HL-60 (cell line): ENCODE results near the gene WASHC4.

Source experiments
- DNase-seq, 2 experiments: peaks; one replicate each; pipeline ENCODE4 v3.0.0-alpha.2; 2010 to 2020; ENCODE audit warnings: low read depth in 1 of 2, low spot score in 1 of 2
- H3K27ac ChIP-seq: fragments of 250-450 bp; sonication (Bioruptor Pico); replicated peaks from 2 replicates; pipeline ENCODE4 v1.5.1; 2020; ENCODE audit warnings: mild to moderate bottlenecking, moderate library complexity
- H3K27me3 ChIP-seq: fragments of 250-450 bp; sonication (Bioruptor Pico); 2 replicates; pipeline ENCODE4 v1.5.1; 2021; ENCODE audit warnings: mild to moderate bottlenecking, moderate library complexity; ENCODE audit not compliant: insufficient read depth, poor library complexity, severe bottlenecking
- H3K4me3 ChIP-seq: replicated peaks from 2 replicates; pipeline ENCODE4 v1.5.1; 2011; ENCODE audit warnings: mild to moderate bottlenecking, control low read depth, low read length; ENCODE audit not compliant: insufficient read depth
- GABPA ChIP-seq: IDR thresholded peaks from 2 replicates; pipeline ENCODE4 v1.6.1; 2012; ENCODE audit warnings: low read depth
- POLR2AphosphoS5 ChIP-seq: IDR thresholded peaks from 2 replicates; pipeline ENCODE4 v1.6.1; 2012; ENCODE audit warnings: low read depth
- SPI1 ChIP-seq: IDR thresholded peaks from 2 replicates; pipeline ENCODE4 v1.6.1; 2012; ENCODE audit warnings: low read depth, mild to moderate bottlenecking, borderline replicate concordance
- TF ChIP-seq, protein P1 (sequence below): IDR thresholded peaks from 2 replicates; pipeline ENCODE4 v1.6.1; 2012; ENCODE audit warnings: low read depth; ENCODE audit not compliant: insufficient replicate concordance
- TF ChIP-seq, protein P2 (sequence below): IDR thresholded peaks from one replicate; pipeline ENCODE4 v1.5.1; 2011; ENCODE audit warnings: low read length, control low read depth, inconsistent platforms; ENCODE audit not compliant: insufficient read depth

WASHC4 gene

DNA sequence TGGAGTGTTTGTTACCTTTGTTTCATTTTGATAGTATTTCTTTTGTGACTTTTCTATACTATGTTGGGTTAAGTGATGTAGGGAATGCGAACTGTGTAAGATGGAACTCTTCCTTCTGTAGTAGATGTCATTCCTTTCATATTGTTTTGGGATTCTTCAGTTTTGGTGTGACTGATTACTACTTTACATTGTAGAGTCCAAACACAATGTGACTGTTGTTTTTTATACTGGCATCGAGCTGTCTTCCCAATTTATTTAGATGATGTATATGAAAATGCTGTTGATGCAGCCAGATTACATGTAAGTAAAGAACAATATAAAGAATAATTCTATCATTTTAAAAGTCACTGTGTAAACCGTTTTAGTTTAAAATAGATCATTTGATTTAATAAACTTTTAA, 34.7 kb downstream of the WASHC4 start:
- H3K27me3 ChIP-seq, result no peaks in the 10 kb centered on the region
- TF ChIP-seq, protein P1, sequence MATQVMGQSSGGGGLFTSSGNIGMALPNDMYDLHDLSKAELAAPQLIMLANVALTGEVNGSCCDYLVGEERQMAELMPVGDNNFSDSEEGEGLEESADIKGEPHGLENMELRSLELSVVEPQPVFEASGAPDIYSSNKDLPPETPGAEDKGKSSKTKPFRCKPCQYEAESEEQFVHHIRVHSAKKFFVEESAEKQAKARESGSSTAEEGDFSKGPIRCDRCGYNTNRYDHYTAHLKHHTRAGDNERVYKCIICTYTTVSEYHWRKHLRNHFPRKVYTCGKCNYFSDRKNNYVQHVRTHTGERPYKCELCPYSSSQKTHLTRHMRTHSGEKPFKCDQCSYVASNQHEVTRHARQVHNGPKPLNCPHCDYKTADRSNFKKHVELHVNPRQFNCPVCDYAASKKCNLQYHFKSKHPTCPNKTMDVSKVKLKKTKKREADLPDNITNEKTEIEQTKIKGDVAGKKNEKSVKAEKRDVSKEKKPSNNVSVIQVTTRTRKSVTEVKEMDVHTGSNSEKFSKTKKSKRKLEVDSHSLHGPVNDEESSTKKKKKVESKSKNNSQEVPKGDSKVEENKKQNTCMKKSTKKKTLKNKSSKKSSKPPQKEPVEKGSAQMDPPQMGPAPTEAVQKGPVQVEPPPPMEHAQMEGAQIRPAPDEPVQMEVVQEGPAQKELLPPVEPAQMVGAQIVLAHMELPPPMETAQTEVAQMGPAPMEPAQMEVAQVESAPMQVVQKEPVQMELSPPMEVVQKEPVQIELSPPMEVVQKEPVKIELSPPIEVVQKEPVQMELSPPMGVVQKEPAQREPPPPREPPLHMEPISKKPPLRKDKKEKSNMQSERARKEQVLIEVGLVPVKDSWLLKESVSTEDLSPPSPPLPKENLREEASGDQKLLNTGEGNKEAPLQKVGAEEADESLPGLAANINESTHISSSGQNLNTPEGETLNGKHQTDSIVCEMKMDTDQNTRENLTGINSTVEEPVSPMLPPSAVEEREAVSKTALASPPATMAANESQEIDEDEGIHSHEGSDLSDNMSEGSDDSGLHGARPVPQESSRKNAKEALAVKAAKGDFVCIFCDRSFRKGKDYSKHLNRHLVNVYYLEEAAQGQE, result no peak
- TF ChIP-seq POLR2AphosphoS5 (no peak), SPI1 (no peak), GABPA (no peak)
- TF ChIP-seq, protein P2, sequence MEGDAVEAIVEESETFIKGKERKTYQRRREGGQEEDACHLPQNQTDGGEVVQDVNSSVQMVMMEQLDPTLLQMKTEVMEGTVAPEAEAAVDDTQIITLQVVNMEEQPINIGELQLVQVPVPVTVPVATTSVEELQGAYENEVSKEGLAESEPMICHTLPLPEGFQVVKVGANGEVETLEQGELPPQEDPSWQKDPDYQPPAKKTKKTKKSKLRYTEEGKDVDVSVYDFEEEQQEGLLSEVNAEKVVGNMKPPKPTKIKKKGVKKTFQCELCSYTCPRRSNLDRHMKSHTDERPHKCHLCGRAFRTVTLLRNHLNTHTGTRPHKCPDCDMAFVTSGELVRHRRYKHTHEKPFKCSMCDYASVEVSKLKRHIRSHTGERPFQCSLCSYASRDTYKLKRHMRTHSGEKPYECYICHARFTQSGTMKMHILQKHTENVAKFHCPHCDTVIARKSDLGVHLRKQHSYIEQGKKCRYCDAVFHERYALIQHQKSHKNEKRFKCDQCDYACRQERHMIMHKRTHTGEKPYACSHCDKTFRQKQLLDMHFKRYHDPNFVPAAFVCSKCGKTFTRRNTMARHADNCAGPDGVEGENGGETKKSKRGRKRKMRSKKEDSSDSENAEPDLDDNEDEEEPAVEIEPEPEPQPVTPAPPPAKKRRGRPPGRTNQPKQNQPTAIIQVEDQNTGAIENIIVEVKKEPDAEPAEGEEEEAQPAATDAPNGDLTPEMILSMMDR, result no peak
- H3K27ac ChIP-seq, result no peak overlapping the region
- DNase-seq, result no peak
- H3K4me3 ChIP-seq, result no peak overlapping the region

DNA sequence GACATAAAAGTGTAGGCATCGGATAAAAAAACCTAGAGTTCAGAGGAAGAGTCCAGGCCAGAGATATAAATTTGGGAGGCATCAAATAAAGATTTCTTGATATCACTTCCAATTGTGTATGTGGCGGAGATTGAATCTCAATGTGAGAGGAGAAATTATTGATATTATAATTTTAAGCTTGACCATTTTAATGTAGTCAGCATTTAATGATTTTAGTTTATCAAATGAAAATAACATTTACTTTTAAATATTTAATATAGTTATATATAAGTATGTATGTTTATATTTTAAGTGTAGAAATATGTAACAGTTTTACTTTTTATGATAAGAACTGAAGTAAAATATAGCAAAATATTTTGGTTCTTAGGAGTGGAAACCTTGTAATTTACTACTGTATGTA, 48.7 kb downstream of the WASHC4 start:
- Histone ChIP-seq H3K27me3 (no peaks in the 10 kb centered on the region), H3K4me3 (no peak overlapping the region), H3K27ac (no peak overlapping the region)
- no peak for DNase-seq
- TF ChIP-seq, protein P2, result no peak

DNA sequence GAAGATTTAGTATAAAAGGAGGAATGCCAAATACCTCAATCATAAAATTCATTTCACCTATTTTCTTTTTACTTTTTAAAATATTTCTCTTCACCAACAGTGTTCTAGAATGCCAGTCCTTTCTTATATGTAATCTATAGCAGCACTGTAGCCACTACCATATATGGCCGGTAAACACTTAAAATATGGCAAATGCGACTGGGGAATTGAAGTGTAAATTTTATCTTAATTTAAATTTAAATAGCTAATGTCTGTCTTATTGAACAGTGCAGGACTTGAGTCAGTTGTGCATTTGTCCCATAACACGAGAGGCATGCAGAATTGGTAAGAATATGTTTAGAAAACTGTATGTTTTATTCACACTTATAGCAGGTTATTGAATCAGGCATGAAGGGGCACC, 50.1 kb downstream of the WASHC4 start:
- no peak for DNase-seq
- H3K4me3 ChIP-seq, result no peak overlapping the region
- no peak overlapping the region for H3K27ac ChIP-seq
- no peaks in the 10 kb centered on the region for H3K27me3 ChIP-seq
- TF ChIP-seq, protein P1, result no peak
- no peak for TF ChIP-seq GABPA
- TF ChIP-seq, protein P2, result no peak
- no peak for TF ChIP-seq SPI1
- no peak for TF ChIP-seq POLR2AphosphoS5

DNA sequence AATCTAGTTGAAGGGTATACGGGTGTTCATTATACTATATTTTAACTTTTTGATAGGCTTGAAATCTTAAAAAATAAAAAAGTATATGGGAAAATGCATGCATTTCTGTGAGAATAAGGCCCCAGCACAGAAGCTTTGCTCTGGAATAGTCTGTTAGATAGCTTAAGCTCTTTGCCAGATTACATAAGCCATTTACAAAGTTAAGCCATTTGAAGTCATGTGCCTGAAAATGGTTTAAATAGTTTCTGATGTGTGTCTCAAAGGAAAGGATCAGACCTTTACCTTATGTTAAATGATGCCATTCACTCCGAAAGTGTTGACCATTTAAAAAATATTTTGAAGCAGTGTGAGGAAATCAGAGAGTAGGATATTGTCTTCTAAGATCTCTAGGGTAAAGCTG, 51.3 kb downstream of the WASHC4 start:
- Histone ChIP-seq H3K27me3 (no peaks in the 10 kb centered on the region), H3K4me3 (no peak overlapping the region), H3K27ac (no peak overlapping the region)
- TF ChIP-seq POLR2AphosphoS5, result no peak
- TF ChIP-seq, protein P2, result no peak
- TF ChIP-seq, protein P1, result no peak
- no peak for TF ChIP-seq SPI1
- no peak for TF ChIP-seq GABPA
- DNase-seq, result no peak
